ENCODE data around the gene LATS2.
"Not testable (repeated sequence)": the region's sequence is repeated elsewhere in the genome, so short reads cannot be mapped to it uniquely, and the experiment has no call there.

LATS2 gene

DNA sequence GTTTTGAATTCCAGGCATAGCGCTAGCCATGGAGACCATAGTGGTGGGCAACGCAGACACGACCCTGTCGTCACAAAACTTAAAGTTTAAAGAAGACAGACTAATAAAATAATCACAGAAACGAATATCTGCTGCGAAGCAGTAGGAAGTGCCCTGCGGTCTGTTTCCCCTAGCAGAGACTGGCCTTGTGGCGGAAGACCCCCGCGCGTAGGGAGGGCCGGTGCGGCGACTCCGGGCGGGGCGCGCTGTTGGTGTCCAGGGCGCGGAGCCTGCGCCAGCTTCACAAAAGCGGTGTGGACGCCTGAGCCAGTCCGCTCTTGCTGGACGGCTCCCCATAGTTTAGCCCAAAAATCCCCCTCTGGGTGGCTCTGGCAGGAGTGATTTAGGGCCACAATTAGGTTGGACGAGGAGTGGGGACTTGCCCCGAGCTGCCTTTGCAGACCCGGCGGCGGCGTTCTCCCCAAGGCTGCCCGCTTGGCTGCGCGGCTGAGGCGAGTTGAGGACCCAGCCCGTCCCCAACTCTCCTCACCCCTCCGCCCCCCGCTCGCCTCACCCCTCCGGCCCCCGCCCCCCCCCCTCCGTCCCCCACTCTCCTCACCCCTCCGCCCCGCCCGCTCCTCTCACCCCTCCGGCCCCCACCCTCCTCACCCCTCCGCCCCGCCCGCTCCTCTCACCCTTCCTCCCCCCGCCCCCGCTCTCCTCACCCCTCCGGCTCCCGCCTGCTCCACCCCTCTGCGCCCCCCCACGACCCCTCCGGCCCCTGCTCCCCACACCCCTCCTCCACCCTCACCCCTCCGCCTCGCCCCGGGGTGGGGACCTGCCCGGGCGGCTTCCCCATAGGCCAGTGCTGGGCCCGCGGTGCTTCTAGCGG, 14.2 kb upstream of the LATS2 start:
- no peak for DNase-seq (ENCODE audit: low spot score)

DNA sequence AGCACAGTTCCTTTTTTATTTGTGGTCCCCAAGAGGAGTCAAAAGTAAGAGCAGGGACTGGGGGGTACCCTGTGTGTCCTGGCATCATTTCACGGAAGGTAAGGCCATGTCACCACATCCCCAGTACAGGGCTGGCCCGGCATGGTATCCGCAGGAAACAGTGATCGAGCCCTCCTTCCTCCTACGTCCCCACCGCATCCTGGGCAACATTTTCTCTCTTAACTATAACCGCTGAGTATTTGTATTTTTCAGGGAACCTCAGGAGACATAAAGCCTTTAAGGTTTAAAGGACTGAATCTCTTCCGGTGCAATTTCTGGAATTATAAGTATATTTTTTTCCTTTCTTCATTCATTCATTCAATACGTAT, 13.6 kb upstream of the LATS2 start:
- DNase-seq (ENCODE audit: low spot score), result no peak

- peak; percentile 49 for DNase-seq (ENCODE audit: low spot score)
Measured at GRCh38 chr13:21074546-21074945, 13.2 kb upstream of the LATS2 start.

DNA sequence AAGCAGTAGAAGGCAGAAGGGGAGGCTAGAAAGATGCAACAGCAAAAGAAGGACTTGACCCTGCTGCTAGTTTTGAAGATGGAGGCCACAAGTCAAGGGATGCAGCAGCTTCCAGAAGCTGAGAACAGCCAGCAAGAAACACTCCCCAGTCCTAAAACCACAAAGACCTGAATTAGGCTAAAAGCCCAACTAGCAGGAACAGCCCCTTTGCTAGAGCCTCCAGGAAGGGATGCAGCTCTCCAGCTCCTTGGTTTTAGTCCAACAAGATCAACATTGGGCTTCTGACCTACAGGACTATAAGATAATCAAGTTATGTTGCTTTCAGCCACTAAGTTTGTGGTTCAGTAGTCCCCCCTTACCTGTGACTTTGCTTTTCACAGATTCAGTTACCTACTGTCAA, 10.5 kb upstream of the LATS2 start:
- no peak for DNase-seq (ENCODE audit: low spot score)

DNA sequence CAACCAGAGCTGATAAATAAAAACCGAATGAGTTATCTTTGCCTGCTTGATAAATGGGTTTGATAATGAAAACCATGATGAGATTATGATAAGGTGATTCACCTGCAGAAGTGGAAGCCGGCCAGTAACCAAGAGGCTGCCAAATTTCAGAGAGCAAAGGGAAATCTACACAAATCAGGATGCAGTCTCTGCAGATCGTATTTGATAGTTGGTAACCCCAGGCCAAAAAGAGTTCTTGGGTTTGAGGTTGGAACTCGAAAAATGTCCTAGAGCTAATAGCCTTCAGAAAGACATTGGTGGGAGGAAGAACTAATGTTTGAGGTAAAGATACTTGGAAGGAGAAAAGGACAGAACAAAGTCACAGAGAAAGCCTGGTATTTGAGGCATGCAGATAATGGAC, 9.6 kb upstream of the LATS2 start:
- DNase-seq (ENCODE audit: low spot score), result no peak

DNA sequence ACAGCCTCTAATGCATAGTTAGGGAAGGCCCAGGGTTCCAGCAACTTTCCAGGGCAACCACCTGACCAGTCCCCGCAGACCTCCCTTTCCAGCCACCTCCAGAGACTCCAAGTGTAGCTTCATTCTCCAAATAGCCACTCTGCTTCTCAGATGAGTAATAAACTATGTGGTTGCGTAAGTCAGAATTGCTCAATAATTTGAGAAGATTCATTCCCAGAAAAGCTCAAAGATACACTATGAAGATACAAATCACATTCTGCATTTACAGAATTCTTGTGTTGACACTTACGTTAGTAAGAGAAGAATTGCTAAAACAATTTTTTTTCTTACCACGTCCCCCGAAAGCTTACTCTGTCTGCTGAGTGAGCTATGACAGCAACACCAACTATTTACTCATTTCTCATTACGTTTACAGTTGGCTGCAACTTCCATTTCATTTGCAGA, 8.2 kb upstream of the LATS2 start:
- peak; percentile 74 for DNase-seq (ENCODE audit: low spot score)

DNA sequence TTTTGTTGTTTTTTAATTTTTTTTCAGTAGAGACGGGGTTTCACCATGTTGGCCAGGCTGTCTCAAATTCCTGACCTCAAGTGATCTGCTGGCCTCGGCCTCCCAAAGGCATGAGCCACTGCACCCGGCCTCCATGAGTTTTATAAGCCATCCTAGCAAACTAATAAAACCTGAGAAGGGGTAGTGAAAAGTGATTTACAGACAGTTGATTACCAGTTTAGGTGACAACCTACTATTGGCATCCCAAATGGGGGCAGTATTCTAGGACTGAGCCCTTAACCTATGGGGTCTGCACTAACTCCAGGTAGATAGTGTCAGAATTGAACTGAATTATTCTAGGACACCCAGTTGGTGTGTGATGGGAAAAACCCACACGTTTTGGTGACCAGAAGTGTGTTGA, 6.5 kb upstream of the LATS2 start:
- DNase-seq (ENCODE audit: low spot score), result no peak

DNA sequence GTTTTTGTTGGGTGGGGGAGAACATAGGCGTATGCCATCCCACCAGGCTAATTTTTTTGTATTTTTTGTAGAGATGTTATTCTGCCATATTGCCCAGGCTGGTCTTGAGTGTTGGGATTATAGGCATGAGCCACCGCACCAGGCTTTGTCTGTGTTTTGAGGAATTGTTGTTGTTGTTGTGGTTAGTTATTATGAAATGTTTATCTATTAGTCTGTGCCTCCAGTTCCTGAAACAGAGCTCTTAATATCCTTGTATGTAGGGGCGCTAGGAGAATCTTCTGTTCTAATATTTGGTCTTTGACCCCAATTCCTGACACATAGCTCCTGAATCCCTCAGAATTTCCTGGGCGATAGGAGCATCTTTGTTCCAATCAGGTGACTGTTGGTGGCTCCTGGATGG, 5.6 kb upstream of the LATS2 start:
- no peak for DNase-seq (ENCODE audit: low spot score)

GRCh38 chr13:21065686-21066085, 4.3 kb upstream of the LATS2 start:
- DNase-seq (ENCODE audit: low spot score), result no peak

GRCh38 chr13:21063031-21063430, 1.6 kb upstream of the LATS2 start:
- DNase-seq (ENCODE audit: low spot score), result no peak

- peak; percentile 60 for DNase-seq (ENCODE audit: low spot score)
Measured at GRCh38 chr13:21060338-21061028, 903 bp downstream of the LATS2 start.

GRCh38 chr13:21059641-21060337, 1.6 kb downstream of the LATS2 start:
- no peak for DNase-seq (ENCODE audit: low spot score)

DNA sequence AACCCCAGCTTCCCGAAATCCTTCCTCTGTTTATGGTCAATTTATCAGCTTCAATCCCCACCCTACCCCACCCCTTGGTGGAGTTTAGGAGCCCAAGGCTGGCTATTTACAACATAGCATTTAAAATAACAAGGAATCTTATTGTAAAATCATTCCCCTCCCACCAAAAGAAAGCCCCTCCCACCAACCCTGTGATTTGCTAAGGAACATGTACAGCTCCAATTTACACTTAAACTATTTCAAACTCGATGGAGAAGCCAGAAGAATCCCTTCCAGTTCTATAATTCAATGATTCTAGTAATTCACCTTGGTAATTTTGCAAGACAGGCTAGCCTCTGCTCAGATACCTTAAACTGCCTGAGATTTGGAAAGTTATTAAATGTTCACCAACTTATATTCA, 3.0 kb downstream of the LATS2 start:
- no peak for DNase-seq (ENCODE audit: low spot score)

DNA sequence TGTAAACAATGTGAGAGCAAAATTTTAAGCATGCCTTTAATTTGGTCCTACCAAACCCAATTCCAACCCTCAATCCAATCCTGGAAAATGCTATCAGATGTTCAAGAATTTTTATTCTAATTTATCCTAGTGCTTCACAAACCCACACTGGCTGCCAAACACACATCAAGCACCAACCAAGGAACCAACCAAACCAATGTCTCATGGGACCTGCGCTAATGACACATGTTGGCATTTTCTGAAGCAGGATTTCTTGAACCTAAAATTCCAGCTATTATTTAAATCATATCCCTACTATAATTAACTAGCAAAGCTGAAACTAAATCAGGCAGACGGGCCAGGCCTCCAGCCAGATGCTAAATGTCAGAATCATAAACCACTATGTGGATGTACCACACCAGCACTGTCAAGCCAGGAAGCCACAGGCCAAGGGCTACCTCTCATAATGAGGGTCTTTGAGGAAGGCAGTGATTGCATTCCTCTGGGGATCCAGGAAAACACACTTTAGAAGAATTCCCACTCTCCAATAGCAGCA, 5.8 kb downstream of the LATS2 start:
- no peak for DNase-seq (ENCODE audit: low spot score)

GRCh38 chr13:21055016-21055415, 6.4 kb downstream of the LATS2 start:
- DNase-seq (ENCODE audit: low spot score), result no peak

- DNase-seq (ENCODE audit: low spot score), result no peak
Measured at GRCh38 chr13:21054313-21054712, 7.1 kb downstream of the LATS2 start.

DNA sequence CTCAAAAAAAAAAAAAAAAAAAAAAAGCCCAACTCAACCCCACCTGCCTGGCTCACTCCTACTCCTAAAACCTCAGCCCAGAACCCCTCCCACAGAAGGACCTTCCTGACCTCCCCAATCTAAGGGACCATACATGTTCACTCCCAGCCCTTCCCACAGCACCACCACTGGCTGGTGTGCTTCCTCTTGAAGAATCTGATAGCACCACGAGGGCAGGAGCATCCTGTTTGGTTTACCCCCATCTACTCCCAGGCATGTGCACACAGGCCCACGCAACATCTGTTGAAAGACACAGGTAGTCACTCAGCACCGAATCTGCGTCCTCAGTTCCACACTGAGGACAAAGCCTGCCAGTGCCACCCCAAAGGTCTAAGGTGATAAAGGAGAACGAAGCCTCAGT, 8.2 kb downstream of the LATS2 start:
- no peak for DNase-seq (ENCODE audit: low spot score)

DNA sequence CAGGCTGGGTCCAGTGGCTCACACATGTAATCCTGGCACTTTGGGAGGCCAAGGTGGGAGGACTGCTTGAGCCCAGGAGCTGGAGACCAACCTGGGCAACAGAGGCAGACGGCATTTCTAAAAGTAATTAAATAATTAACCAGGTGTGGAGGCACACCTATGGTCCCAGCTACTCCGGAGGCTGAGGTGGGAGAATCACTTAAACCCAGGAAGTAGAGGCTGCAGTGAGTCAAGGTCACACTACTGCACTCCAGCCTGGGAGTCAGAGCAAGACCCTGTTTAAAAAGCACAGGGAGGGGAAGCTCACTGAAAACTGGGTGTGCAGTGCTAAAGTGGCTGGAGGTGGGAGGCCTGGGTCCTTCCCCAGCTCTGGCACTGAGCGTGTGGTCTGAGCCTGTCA, 9.7 kb downstream of the LATS2 start:
- no peak for DNase-seq (ENCODE audit: low spot score)

GRCh38 chr13:21050288-21051197, 10.8 kb downstream of the LATS2 start:
- no peak for DNase-seq (ENCODE audit: low spot score)

- not testable (repeated sequence) for DNase-seq (ENCODE audit: low spot score)
Measured at GRCh38 chr13:21049731-21050130, 11.7 kb downstream of the LATS2 start.

- no peak for DNase-seq (ENCODE audit: low spot score)
Measured at GRCh38 chr13:21048901-21049698, 12.3 kb downstream of the LATS2 start.
